ENCODE data around the gene BCL11B.

BCL11B gene

DNA sequence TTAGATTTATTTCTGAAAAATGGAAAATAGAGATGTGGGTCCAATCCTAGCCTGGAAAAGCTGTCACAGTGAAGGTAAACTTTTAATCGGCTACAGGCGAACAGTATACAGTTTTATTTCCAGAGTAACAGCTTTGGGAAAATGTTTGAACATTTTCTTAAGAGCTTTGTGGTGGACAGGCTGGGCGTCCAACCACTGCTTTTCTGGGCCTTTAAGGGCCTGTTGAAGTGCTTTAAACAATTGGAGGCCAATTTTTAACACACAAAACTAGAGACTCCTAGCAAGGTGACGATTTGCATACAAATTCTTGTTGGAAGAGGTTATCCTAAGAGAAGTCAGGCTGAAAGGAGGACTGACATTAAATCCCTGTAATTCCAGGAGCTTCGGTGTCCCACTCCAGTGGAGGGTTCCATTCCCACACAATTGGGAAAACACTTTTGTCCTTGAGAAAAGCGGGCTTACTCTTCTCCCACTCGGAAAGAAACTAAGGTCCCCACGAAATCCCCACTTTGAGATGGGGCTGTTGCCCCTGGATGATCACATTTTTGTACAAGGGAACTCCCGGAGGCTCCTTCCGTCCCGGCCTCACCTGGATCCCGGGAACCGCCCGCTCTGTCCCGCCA lies 26.9 kb downstream of the BCL11B start:
- no peak for ATAC-seq
- no peak for TF ChIP-seq ZC3H10 (CRISPR knock-in tag; IDR thresholded peaks at IDR 0.05)
- TF ChIP-seq ZNF8 (CRISPR knock-in tag; IDR thresholded peaks at IDR 0.05) = no peak
- TF ChIP-seq ISL1 (CRISPR knock-in tag; IDR thresholded peaks at IDR 0.05) = no peak
- TF ChIP-seq ARNTL (CRISPR knock-in tag; IDR thresholded peaks at IDR 0.05; ENCODE audit: borderline replicate concordance, low read depth) = no peak
- TF ChIP-seq TCF4 (CRISPR knock-in tag; IDR thresholded peaks at IDR 0.05; ENCODE audit: borderline replicate concordance) = no peak
- TF ChIP-seq SNAI2 (CRISPR knock-in tag; IDR thresholded peaks at IDR 0.05) = no peak
- no peak for TF ChIP-seq OSR1 (CRISPR knock-in tag; IDR thresholded peaks at IDR 0.05)
- no peak for TF ChIP-seq GLIS3 (CRISPR knock-in tag; IDR thresholded peaks at IDR 0.05)
- TF ChIP-seq TSHZ2 (CRISPR knock-in tag; IDR thresholded peaks at IDR 0.05) = no peak
- no peak for TF ChIP-seq ZFP3 (CRISPR knock-in tag; IDR thresholded peaks at IDR 0.05)
- TF ChIP-seq TOX (CRISPR knock-in tag; IDR thresholded peaks at IDR 0.05; ENCODE audit: borderline replicate concordance) = no peak
- TF ChIP-seq PPARA (CRISPR knock-in tag; IDR thresholded peaks at IDR 0.05; ENCODE audit: borderline replicate concordance) = no peak
- TF ChIP-seq, protein P1, sequence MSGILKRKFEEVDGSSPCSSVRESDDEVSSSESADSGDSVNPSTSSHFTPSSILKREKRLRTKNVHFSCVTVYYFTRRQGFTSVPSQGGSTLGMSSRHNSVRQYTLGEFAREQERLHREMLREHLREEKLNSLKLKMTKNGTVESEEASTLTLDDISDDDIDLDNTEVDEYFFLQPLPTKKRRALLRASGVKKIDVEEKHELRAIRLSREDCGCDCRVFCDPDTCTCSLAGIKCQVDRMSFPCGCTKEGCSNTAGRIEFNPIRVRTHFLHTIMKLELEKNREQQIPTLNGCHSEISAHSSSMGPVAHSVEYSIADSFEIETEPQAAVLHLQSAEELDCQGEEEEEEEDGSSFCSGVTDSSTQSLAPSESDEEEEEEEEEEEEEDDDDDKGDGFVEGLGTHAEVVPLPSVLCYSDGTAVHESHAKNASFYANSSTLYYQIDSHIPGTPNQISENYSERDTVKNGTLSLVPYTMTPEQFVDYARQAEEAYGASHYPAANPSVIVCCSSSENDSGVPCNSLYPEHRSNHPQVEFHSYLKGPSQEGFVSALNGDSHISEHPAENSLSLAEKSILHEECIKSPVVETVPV (CRISPR knock-in tag; IDR thresholded peaks at IDR 0.05) = no peak
- TF ChIP-seq ZFP30 (CRISPR knock-in tag; IDR thresholded peaks at IDR 0.05) = no peak

- no peak for TF ChIP-seq ZNF8 (CRISPR knock-in tag; IDR thresholded peaks at IDR 0.05)
- no peak for TF ChIP-seq TOX (CRISPR knock-in tag; IDR thresholded peaks at IDR 0.05; ENCODE audit: borderline replicate concordance)
- no peak for TF ChIP-seq CREB5 (CRISPR knock-in tag; IDR thresholded peaks at IDR 0.05; ENCODE audit: low read depth)
- no peak for TF ChIP-seq CSDC2 (CRISPR knock-in tag; IDR thresholded peaks at IDR 0.05)
- TF ChIP-seq OSR1 (CRISPR knock-in tag; IDR thresholded peaks at IDR 0.05) = no peak
- TF ChIP-seq ZFP3 (CRISPR knock-in tag; IDR thresholded peaks at IDR 0.05) = no peak
- no peak for TF ChIP-seq ZNF70 (CRISPR knock-in tag; IDR thresholded peaks at IDR 0.05)
- TF ChIP-seq RARB (CRISPR knock-in tag; IDR thresholded peaks at IDR 0.05) = no peak
- TF ChIP-seq ARNTL (CRISPR knock-in tag; IDR thresholded peaks at IDR 0.05; ENCODE audit: borderline replicate concordance, low read depth) = no peak
- TF ChIP-seq ZFP30 (CRISPR knock-in tag; IDR thresholded peaks at IDR 0.05) = no peak
- no peak for TF ChIP-seq ESRRG (CRISPR knock-in tag; IDR thresholded peaks at IDR 0.05)
- TF ChIP-seq PATZ1 (CRISPR knock-in tag; IDR thresholded peaks at IDR 0.05; ENCODE audit: borderline replicate concordance) = no peak
- TF ChIP-seq TCF4 (CRISPR knock-in tag; IDR thresholded peaks at IDR 0.05; ENCODE audit: borderline replicate concordance) = no peak
- no peak for TF ChIP-seq BACH2 (CRISPR knock-in tag; IDR thresholded peaks at IDR 0.05; ENCODE audit: borderline replicate concordance)
- no peak for TF ChIP-seq ZNF565 (CRISPR knock-in tag; conservative IDR thresholded peaks at IDR 0.05; ENCODE audit: low read depth)
- TF ChIP-seq TSHZ2 (CRISPR knock-in tag; IDR thresholded peaks at IDR 0.05) = no peak
- TF ChIP-seq, protein P1 (CRISPR knock-in tag; IDR thresholded peaks at IDR 0.05) = no peak
- no peak for ATAC-seq
Observed at GRCh38 chr14:99244367-99244901, 27.6 kb downstream of the BCL11B start.
